Measurements from ENCODE around the gene PARN.

The PARN gene

GRCh38 chr16:14562691-14563491 lies 67.2 kb downstream of the PARN start:
- H3K27ac ChIP-seq = peak overlapping the region; percentile 34; the same call in 1 of the 2 replicates
- no peak overlapping the region for H3K9ac ChIP-seq
- H3K4me3 ChIP-seq (IDR thresholded peaks at IDR 0.05; ENCODE audit: insufficient read depth, low read depth, low read length) = no peak overlapping the region
- TF ChIP-seq CTCF (conservative IDR thresholded peaks at IDR 0.05; ENCODE audit: low read depth, low read length) = no peak
- H2AFZ ChIP-seq (ENCODE audit: low read depth) = no peak overlapping the region
- peak overlapping the region; percentile 83; the same call in 1 of the 2 replicates for H3K4me2 ChIP-seq
- no peaks in the 10 kb centered on the region for H4K20me1 ChIP-seq (ENCODE audit: insufficient read depth)
- H3K27me3 ChIP-seq (ENCODE audit: insufficient read depth, low read depth) = no peaks in the 10 kb centered on the region
- no peaks in the 10 kb centered on the region for H3K79me2 ChIP-seq (ENCODE audit: insufficient read depth, low read depth)
- peaks cover 86% of the 10 kb centered on the region for H3K4me1 ChIP-seq (ENCODE audit: low read depth, poor library complexity, severe bottlenecking)
- H3K36me3 ChIP-seq (ENCODE audit: insufficient read depth) = no peaks in the 10 kb centered on the region

GRCh38 chr16:14560523-14560922 lies 69.5 kb downstream of the PARN start:
- Histone ChIP-seq H3K4me1 (ENCODE audit: low read depth, poor library complexity, severe bottlenecking) (peaks cover 67% of the 10 kb centered on the region), H3K36me3 (ENCODE audit: insufficient read depth) (no peaks in the 10 kb centered on the region), H3K27ac (no peak overlapping the region; the same call in 1 of the 2 replicates), H3K9ac (no peak overlapping the region), H3K4me3 (IDR thresholded peaks at IDR 0.05; ENCODE audit: insufficient read depth, low read depth, low read length) (no peak overlapping the region), H4K20me1 (ENCODE audit: insufficient read depth) (no peaks in the 10 kb centered on the region), H3K79me2 (ENCODE audit: insufficient read depth, low read depth) (no peaks in the 10 kb centered on the region), H2AFZ (ENCODE audit: low read depth) (no peak overlapping the region), H3K4me2 (peak overlapping the region; percentile 12; the same call in 1 of the 2 replicates), H3K27me3 (ENCODE audit: insufficient read depth, low read depth) (no peaks in the 10 kb centered on the region)
- TF ChIP-seq CTCF (conservative IDR thresholded peaks at IDR 0.05; ENCODE audit: low read depth, low read length) = no peak

- H3K9ac ChIP-seq = no peak overlapping the region
- peak overlapping the region; percentile 12 for H3K4me2 ChIP-seq
- H2AFZ ChIP-seq (ENCODE audit: low read depth) = no peak overlapping the region
- no peak for TF ChIP-seq CTCF (conservative IDR thresholded peaks at IDR 0.05; ENCODE audit: low read depth, low read length)
- H3K27ac ChIP-seq = peak overlapping the region; percentile 46
- H4K20me1 ChIP-seq (ENCODE audit: insufficient read depth) = no peaks in the 10 kb centered on the region
- H3K4me1 ChIP-seq (ENCODE audit: low read depth, poor library complexity, severe bottlenecking) = peaks cover 60% of the 10 kb centered on the region
- H3K79me2 ChIP-seq (ENCODE audit: insufficient read depth, low read depth) = no peaks in the 10 kb centered on the region
- no peaks in the 10 kb centered on the region for H3K27me3 ChIP-seq (ENCODE audit: insufficient read depth, low read depth)
- H3K4me3 ChIP-seq (IDR thresholded peaks at IDR 0.05; ENCODE audit: insufficient read depth, low read depth, low read length) = no peak overlapping the region
- H3K36me3 ChIP-seq (ENCODE audit: insufficient read depth) = no peaks in the 10 kb centered on the region
Measured at GRCh38 chr16:14559809-14560241, 70.2 kb downstream of the PARN start.

- no peak overlapping the region for H2AFZ ChIP-seq (ENCODE audit: low read depth)
- no peak for TF ChIP-seq CTCF (conservative IDR thresholded peaks at IDR 0.05; ENCODE audit: low read depth, low read length)
- H3K4me3 ChIP-seq (IDR thresholded peaks at IDR 0.05; ENCODE audit: insufficient read depth, low read depth, low read length) = no peak overlapping the region
- H3K27me3 ChIP-seq (ENCODE audit: insufficient read depth, low read depth) = no peaks in the 10 kb centered on the region
- H3K27ac ChIP-seq = no peak overlapping the region
- no peaks in the 10 kb centered on the region for H3K79me2 ChIP-seq (ENCODE audit: insufficient read depth, low read depth)
- H4K20me1 ChIP-seq (ENCODE audit: insufficient read depth) = no peaks in the 10 kb centered on the region
- no peak overlapping the region for H3K4me2 ChIP-seq
- H3K4me1 ChIP-seq (ENCODE audit: low read depth, poor library complexity, severe bottlenecking) = peaks cover 5% of the 10 kb centered on the region
- peaks cover 3% of the 10 kb centered on the region for H3K36me3 ChIP-seq (ENCODE audit: insufficient read depth)
- no peak overlapping the region for H3K9ac ChIP-seq
Measured at GRCh38 chr16:14553447-14553846, 76.6 kb downstream of the PARN start.

Measured in KMS-11 (cell line).